BJ (cell line): Measurements from ENCODE around the gene ZNF500. TPM values are rescaled to one million over a fixed set of nuclear protein-coding genes. Genes with fewer than 3 reads are reported as not detected.

ENCODE experiments used
- CTCF ChIA-PET: fragments of 350-600 bp; formaldehyde crosslinking; extraction: SDS; loops from one replicate; lab custom pipeline; 2021; ENCODE audit warnings: antibody characterized with exemption, inconsistent platforms; lab: Yijun Ruan, JAX
- POLR2A ChIA-PET: fragments of 300-600 bp; sonication (Branson Sonifier 250); formaldehyde crosslinking; extraction: SDS; loops from one replicate; lab custom pipeline; 2021; ENCODE audit warnings: antibody characterized with exemption; lab: Charles Lee
- DNase-seq: peaks from one replicate; pipeline ENCODE4 v3.0.0-alpha.2; 2011; ENCODE audit warnings: low read depth
- H3K27me3 ChIP-seq: 2 replicates; pipeline ENCODE4 v1.6.0; 2011; ENCODE audit warnings: low read length; ENCODE audit not compliant: control insufficient read depth, insufficient read depth
- H3K36me3 ChIP-seq: 2 replicates; pipeline ENCODE4 v1.5.1; 2011; ENCODE audit warnings: low read length; ENCODE audit not compliant: control insufficient read depth, insufficient read depth
- H3K4me3 ChIP-seq: 2 replicates; pipeline ENCODE4 v1.5.1; 2011; ENCODE audit warnings: low read depth, mild to moderate bottlenecking, control low read depth, low read length
- polyA plus RNA-seq: library from polyadenylated mRNA; depleted of rRNA; stranded (reverse); fragments of >200 nt; gene quantifications from 2 replicates; pipeline ENCODE4 v1.2.3, GENCODE V29; 2011
- TF ChIP-seq, protein P1 (sequence below): IDR thresholded peaks from 2 replicates; pipeline ENCODE4 v1.5.1; 2011; ENCODE audit warnings: low read depth, mild to moderate bottlenecking, control low read depth, inconsistent platforms, low read length, moderate library complexity; ENCODE audit not compliant: insufficient read depth

The ZNF500 gene
- polyA plus RNA-seq, 1 experiment, result 6.5 TPM

DNA sequence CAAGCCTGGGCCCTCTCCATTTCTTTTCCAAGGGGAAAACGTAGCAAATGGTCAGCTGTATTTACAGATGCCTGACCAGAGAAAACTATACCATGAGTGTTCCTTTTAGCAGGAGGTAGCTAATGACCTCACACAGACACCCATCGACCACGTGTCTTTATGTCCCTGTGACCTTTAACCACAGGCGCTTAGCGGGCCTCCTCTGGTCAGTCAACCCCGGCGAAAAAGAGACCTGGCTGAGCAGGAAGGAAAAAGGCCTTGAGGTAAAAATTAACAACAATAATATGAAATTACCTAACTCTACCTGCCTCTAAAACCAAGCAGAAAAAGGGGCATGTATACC, 64.5 kb downstream of the ZNF500 start:
- no peak overlapping the region for H3K4me3 ChIP-seq
- H3K27me3 ChIP-seq, result no peaks in the 10 kb centered on the region
- TF ChIP-seq, protein P1, sequence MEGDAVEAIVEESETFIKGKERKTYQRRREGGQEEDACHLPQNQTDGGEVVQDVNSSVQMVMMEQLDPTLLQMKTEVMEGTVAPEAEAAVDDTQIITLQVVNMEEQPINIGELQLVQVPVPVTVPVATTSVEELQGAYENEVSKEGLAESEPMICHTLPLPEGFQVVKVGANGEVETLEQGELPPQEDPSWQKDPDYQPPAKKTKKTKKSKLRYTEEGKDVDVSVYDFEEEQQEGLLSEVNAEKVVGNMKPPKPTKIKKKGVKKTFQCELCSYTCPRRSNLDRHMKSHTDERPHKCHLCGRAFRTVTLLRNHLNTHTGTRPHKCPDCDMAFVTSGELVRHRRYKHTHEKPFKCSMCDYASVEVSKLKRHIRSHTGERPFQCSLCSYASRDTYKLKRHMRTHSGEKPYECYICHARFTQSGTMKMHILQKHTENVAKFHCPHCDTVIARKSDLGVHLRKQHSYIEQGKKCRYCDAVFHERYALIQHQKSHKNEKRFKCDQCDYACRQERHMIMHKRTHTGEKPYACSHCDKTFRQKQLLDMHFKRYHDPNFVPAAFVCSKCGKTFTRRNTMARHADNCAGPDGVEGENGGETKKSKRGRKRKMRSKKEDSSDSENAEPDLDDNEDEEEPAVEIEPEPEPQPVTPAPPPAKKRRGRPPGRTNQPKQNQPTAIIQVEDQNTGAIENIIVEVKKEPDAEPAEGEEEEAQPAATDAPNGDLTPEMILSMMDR, result no peak
- DNase-seq, result no peak
- POLR2A ChIA-PET, result no interaction called here
- CTCF ChIA-PET, result no interaction called here
- H3K36me3 ChIP-seq, result peaks cover 40% of the 10 kb centered on the region

DNA sequence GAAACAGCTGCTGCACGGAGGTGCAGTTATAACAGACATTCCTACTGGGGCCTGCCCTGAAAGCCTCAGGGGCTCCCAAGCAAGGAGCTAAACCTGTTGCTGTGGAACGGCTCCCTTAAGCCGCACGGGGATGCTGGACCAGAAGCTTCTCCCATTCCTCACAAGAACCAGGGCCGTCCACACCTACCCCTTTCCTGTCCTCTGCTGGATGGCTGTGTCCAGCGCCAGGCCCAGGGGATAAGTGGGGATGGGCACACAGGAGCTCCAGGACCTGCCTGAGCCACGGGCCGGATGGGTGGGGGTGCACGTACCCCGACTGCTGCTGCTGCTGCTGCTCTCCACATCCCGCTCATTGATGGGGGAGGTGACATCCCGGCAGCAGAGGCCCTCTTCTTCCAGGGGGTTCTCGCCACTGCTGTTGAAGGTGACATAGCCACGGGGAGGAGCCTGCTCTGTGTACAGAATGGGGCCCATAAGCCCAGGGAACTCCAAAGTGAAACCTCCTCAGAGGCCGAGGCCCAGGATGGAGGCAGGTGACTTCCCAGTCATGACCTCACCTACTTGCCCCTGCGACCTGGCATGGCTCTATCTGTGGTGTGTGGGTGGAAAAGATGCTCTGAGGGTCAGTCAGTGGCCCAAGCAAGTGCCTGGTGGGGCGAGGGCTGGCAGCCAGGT, 65.0 kb downstream of the ZNF500 start:
- TF ChIP-seq, protein P1, result no peak
- DNase-seq, result no peak
- Histone ChIP-seq H3K36me3 (peaks cover 45% of the 10 kb centered on the region), H3K4me3 (no peak overlapping the region), H3K27me3 (no peaks in the 10 kb centered on the region)
- ChIA-PET CTCF (no interaction called here), POLR2A (no interaction called here)

DNA sequence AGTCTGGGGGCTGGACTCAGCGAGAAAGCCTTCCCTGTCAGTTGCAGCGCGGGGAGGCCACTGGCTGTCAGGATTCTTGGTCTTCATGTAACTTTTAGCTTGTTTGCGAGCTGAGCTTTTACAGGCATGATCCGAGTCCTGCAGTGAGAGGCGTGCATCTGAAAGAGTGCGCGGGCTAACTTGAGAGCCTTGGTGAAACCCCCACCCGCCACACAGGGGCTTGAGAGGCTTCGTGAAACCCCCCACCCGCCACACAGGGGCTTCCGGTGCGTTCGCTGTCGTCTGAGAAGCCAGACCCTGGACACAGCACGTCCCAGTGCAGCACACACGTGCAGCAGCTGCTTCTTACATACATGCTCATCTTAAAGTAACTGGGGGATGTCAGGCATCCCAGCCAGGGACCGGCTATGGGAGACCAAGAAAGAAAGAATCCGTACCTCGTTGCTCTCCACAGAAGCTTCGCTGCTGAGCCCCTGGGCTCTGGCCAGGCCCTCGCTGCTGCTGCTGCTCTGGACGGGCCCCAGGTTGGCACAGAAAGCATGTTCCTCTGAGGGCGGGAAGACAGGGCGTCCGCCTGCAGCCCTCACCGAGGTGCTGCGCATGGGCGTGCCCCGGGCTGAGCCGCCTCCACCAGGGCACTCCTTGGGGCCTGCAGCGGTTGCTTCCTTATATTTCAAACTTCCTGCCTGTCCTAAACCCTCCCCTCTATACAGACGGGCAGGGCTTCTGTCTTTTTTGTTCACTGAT, 65.8 kb downstream of the ZNF500 start:
- ChIA-PET POLR2A (no interaction called here), CTCF (no interaction called here)
- no peak for DNase-seq
- Histone ChIP-seq H3K4me3 (no peak overlapping the region), H3K27me3 (no peaks in the 10 kb centered on the region), H3K36me3 (peaks cover 48% of the 10 kb centered on the region)
- TF ChIP-seq, protein P1, result no peak

DNA sequence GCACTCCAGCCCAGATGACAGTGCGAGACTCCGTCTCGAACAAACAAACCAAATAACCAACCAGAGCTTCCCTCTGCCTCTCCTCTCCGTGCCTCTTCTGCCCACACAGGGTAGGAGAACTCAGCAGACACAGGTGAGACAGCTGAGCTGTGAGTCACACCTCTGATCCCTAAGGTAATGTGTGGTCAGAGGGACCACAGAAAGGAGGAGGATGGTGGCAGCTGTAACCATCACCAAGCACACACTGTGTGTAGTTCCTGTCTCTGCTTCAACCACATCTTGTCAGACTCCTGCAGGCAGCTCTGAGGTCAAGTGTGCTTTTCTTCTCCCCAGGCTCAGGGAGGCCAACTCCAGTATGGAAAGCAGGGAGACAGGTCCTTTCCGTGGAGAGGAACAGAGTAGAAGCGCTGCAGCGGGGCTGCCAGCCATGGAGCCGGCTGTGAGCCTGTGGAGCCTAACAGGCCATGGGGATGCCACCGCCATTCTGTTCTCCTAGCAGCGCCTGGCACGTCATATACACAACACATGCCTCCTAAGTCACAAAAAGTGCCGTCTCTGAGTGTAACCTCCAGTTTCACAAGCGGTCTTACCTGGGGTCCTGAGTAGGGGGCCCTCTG, 66.5 kb downstream of the ZNF500 start:
- Histone ChIP-seq H3K4me3 (no peak overlapping the region), H3K36me3 (peaks cover 53% of the 10 kb centered on the region), H3K27me3 (no peaks in the 10 kb centered on the region)
- ChIA-PET POLR2A (interaction anchor here (0.6 kb wide), 1 partner anchor 230 kb away, joined by 3 read pairs; no protein-coding TSS in a partner anchor), CTCF (no interaction called here)
- TF ChIP-seq, protein P1, result no peak
- no peak for DNase-seq

DNA sequence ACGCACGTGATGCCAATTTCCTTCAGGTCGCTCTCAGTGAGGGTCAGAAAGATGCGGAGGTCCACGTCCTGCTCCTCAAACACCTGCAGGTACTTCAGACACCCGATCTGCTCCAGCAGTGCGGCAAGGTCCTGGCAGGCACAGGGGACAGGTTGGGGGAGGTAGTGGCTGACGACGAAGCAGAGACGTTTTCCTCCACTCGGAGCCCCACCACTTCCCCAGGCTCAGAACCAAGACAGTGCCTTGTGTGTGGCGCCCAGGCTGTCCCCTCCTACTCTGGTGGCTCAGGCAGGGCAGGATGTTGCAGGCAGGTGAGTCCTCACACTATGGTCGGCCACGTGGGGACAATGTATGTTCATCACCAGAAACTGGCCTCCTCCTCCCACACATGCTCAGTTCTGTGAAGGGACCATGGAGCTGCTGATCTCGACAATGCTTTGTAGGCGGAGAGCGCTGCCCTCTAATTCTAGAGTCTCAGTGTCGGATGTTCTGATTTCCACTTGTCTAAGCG, 67.9 kb downstream of the ZNF500 start:
- DNase-seq, result no peak
- peaks cover 53% of the 10 kb centered on the region for H3K36me3 ChIP-seq
- CTCF ChIA-PET, result interaction anchor here (1.4 kb wide), 1 partner anchor 257 kb away, joined by 3 read pairs; no protein-coding TSS in a partner anchor
- POLR2A ChIA-PET, result no interaction called here
- H3K27me3 ChIP-seq, result no peaks in the 10 kb centered on the region
- H3K4me3 ChIP-seq, result no peak overlapping the region
- TF ChIP-seq, protein P1, result no peak
